H1 (cell line): ENCODE data around the gene SPAG8. TPM values are rescaled to one million over a fixed set of nuclear protein-coding genes. Genes with fewer than 3 reads are reported as not detected.
A peak's percentile ranks its signal among the peaks of the same experiment; 100 is the strongest.

Experiments used
- CTCF ChIA-PET: fragments of 300-600 bp; sonication (Branson Sonifier 250); formaldehyde crosslinking; loops from one replicate; lab custom pipeline; 2021; ENCODE audit not compliant: partially characterized antibody; lab: Charles Lee
- POLR2A ChIA-PET: fragments of 300-600 bp; sonication (Branson Sonifier 250); formaldehyde crosslinking; loops from one replicate; lab custom pipeline; 2021; ENCODE audit warnings: inconsistent platforms; ENCODE audit not compliant: partially characterized antibody; lab: Charles Lee
- DNase-seq, 2 experiments: peaks; one replicate each; pipeline versions ENCODE4 v3.0.0 to v3.0.0-alpha.2; 2010 to 2022; ENCODE audit warnings: low spot score in 2 of 2, low read depth in 1 of 2, mixed read lengths in 1 of 2
- FAIRE-seq: peaks from 2 replicates; lab custom pipeline; 2011; peaks lifted over from hg19 to GRCh38; lab: Jason Lieb, UNC
- H2AFZ ChIP-seq: 2 replicates; pipeline ENCODE4 v1.8.1; 2012; ENCODE audit warnings: low read length, inconsistent platforms
- H2AK5ac ChIP-seq: 2 replicates; pipeline ENCODE4 v1.6.1; 2013; ENCODE audit warnings: low read depth, low read length
- H2BK120ac ChIP-seq: replicated peaks from 2 replicates; pipeline ENCODE3; 2013; ENCODE audit warnings: low read depth, low read length, inconsistent platforms
- H2BK12ac ChIP-seq: 2 replicates; pipeline ENCODE4 v1.6.1; 2013; ENCODE audit warnings: low read depth, low read length
- H2BK15ac ChIP-seq: 2 replicates; pipeline ENCODE4 v1.6.1; 2013; ENCODE audit warnings: low read length
- H2BK20ac ChIP-seq: 2 replicates; pipeline ENCODE4 v1.6.1; 2013; ENCODE audit warnings: low read length
- H2BK5ac ChIP-seq: 2 replicates; pipeline ENCODE4 v1.6.1; 2013; ENCODE audit warnings: low read depth, low read length
- H3K14ac ChIP-seq: 2 replicates; pipeline ENCODE4 v1.6.1; 2013; ENCODE audit warnings: inconsistent platforms; ENCODE audit not compliant: insufficient read length
- H3K18ac ChIP-seq: 2 replicates; pipeline ENCODE4 v1.6.1; 2013; ENCODE audit warnings: low read length; ENCODE audit errors: extremely low read depth
- H3K23ac ChIP-seq: 2 replicates; pipeline ENCODE4 v1.6.1; 2013; ENCODE audit warnings: inconsistent platforms; ENCODE audit not compliant: insufficient read length
- H3K23me2 ChIP-seq: 2 replicates; pipeline ENCODE4 v1.6.1; 2013; ENCODE audit warnings: low read depth, low read length
- H3K27ac ChIP-seq: 2 replicates; pipeline ENCODE4 v1.6.1; 2011; ENCODE audit warnings: low read depth, low read length, inconsistent platforms
- H3K27me3 ChIP-seq, 4 experiments: replicated peaks in 1 of 4; 1 replicate in 1 of 4; 2 replicates in 3 of 4; pipeline versions ENCODE4 v1.6.1 to v1.8.1; 2011 to 2013; ENCODE audit warnings: low read length in 3 of 4, mild to moderate bottlenecking in 3 of 4, inconsistent platforms in 2 of 4, mixed read lengths in 2 of 4, moderate library complexity in 1 of 4; ENCODE audit not compliant: control insufficient read depth in 3 of 4, insufficient read depth in 3 of 4; ENCODE audit errors: extremely low read depth in 1 of 4
- H3K36me3 ChIP-seq, 4 experiments: 2 replicates each; pipeline versions ENCODE4 v1.6.1 to v1.8.1; 2011 to 2013; ENCODE audit warnings: mild to moderate bottlenecking in 4 of 4, low read length in 3 of 4, moderate library complexity in 2 of 4, control low read depth in 1 of 4, inconsistent platforms in 1 of 4; ENCODE audit not compliant: insufficient read depth in 4 of 4, control insufficient read depth in 2 of 4
- H3K4ac ChIP-seq: replicated peaks from 2 replicates; pipeline ENCODE3; 2013; ENCODE audit warnings: low read length, low read depth, mixed read lengths, inconsistent platforms; ENCODE audit not compliant: insufficient read length
- H3K4me1 ChIP-seq, 4 experiments: replicated peaks in 1 of 4; 1 replicate in 1 of 4; 2 replicates in 3 of 4; pipeline versions ENCODE4 v1.6.1 to v1.8.1; 2011 to 2013; ENCODE audit warnings: low read length in 3 of 4, inconsistent platforms in 2 of 4, mixed read lengths in 1 of 4; ENCODE audit not compliant: insufficient read depth in 4 of 4, control insufficient read depth in 3 of 4
- H3K4me2 ChIP-seq, 2 experiments: 2 replicates each; pipeline versions ENCODE4 v1.6.1 to v1.8.1; 2011 to 2013; ENCODE audit warnings: low read depth in 2 of 2, low read length in 2 of 2, control low read depth in 1 of 2, inconsistent platforms in 1 of 2, mild to moderate bottlenecking in 1 of 2; ENCODE audit not compliant: insufficient read depth in 1 of 2
- H3K4me3 ChIP-seq, 4 experiments: fragments of 200-600, 300-600 bp in 1 of 4; sonication (generic), shearing (Covaris generic), sonication (Bioruptor Twin) in 1 of 4; 2 replicates each; pipeline versions ENCODE4 v1.5.1 to v1.8.1; 2011 to 2016; ENCODE audit warnings: low read length in 4 of 4, low read depth in 3 of 4, control low read depth in 2 of 4, inconsistent platforms in 2 of 4, mild to moderate bottlenecking in 2 of 4, mixed read lengths in 1 of 4, moderate library complexity in 1 of 4; ENCODE audit not compliant: insufficient read depth in 2 of 4; ENCODE audit errors: extremely low read depth in 1 of 4
- H3K56ac ChIP-seq: replicated peaks from 2 replicates; pipeline ENCODE3; 2013; ENCODE audit warnings: low read depth, mild to moderate bottlenecking, mixed read lengths, low read length, inconsistent platforms; ENCODE audit not compliant: insufficient read length
- H3K79me1 ChIP-seq: 2 replicates; pipeline ENCODE4 v1.6.1; 2013; ENCODE audit warnings: low read depth, low read length, control low read depth
- H3K79me2 ChIP-seq, 2 experiments: 2 replicates each; pipeline versions ENCODE4 v1.6.1 to v1.8.1; 2012 to 2013; ENCODE audit warnings: low read length in 2 of 2, mild to moderate bottlenecking in 2 of 2, inconsistent platforms in 1 of 2; ENCODE audit not compliant: insufficient read depth in 2 of 2, control insufficient read depth in 1 of 2
- H3K9ac ChIP-seq, 4 experiments: replicated peaks in 1 of 4; 1 replicate in 1 of 4; 2 replicates in 3 of 4; pipeline versions ENCODE4 v1.6.1 to v1.8.1; 2011 to 2013; ENCODE audit warnings: low read depth in 3 of 4, low read length in 3 of 4, control low read depth in 2 of 4, mild to moderate bottlenecking in 2 of 4, moderate library complexity in 2 of 4, inconsistent platforms in 1 of 4; ENCODE audit errors: extremely low read depth in 1 of 4
- H3K9me3 ChIP-seq, 2 experiments: 2 replicates each; pipeline versions ENCODE4 v1.6.1 to v1.8.1; 2012 to 2013; ENCODE audit warnings: mild to moderate bottlenecking in 2 of 2, moderate library complexity in 2 of 2, control low read depth in 1 of 2, inconsistent platforms in 1 of 2, low read depth in 1 of 2, low read length in 1 of 2, mixed read lengths in 1 of 2; ENCODE audit not compliant: insufficient read depth in 2 of 2
- H4K20me1 ChIP-seq, 2 experiments: replicated peaks in 1 of 2; 2 replicates each; pipeline versions ENCODE3 to v1.8.1; 2011 to 2013; ENCODE audit warnings: inconsistent platforms in 2 of 2, low read length in 2 of 2, mild to moderate bottlenecking in 1 of 2; ENCODE audit not compliant: insufficient read depth in 2 of 2, control insufficient read depth in 1 of 2
- H4K5ac ChIP-seq: 2 replicates; pipeline ENCODE4 v1.6.1; 2013; ENCODE audit warnings: low read length, low read depth, mixed read lengths, inconsistent platforms; ENCODE audit not compliant: insufficient read length
- H4K8ac ChIP-seq: 2 replicates; pipeline ENCODE4 v1.8.0; 2013; ENCODE audit warnings: mild to moderate bottlenecking, moderate library complexity, low read length, inconsistent platforms; ENCODE audit not compliant: insufficient read depth; ENCODE audit errors: extremely low read depth
- H4K91ac ChIP-seq: replicated peaks from 2 replicates; pipeline ENCODE3; 2013; ENCODE audit warnings: low read length, mixed read lengths, inconsistent platforms; ENCODE audit not compliant: insufficient read length
- CTBP2 ChIP-seq: IDR thresholded peaks from 2 replicates; pipeline ENCODE4 v1.7.0; 2011; ENCODE audit warnings: borderline replicate concordance, mild to moderate bottlenecking, moderate library complexity, mixed read lengths, low read length; ENCODE audit not compliant: insufficient read depth, insufficient read length
- CTCF ChIP-seq, 3 experiments: IDR thresholded peaks; 1 replicate in 2 of 3; 2 replicates in 1 of 3; pipeline versions ENCODE4 v1.5.1 to v1.6.1; 2011; ENCODE audit warnings: low read length in 3 of 3, mild to moderate bottlenecking in 3 of 3, inconsistent platforms in 2 of 3, low read depth in 1 of 3, moderate library complexity in 1 of 3; ENCODE audit not compliant: insufficient read depth in 1 of 3; ENCODE audit errors: control extremely low read depth in 1 of 3
- EP300 ChIP-seq, 2 experiments: IDR thresholded peaks; 1 replicate in 1 of 2; 2 replicates in 1 of 2; pipeline ENCODE4 v1.6.1; 2011 to 2012; ENCODE audit warnings: low read depth in 2 of 2, low read length in 2 of 2, mild to moderate bottlenecking in 2 of 2, borderline replicate concordance in 1 of 2, inconsistent platforms in 1 of 2, moderate library complexity in 1 of 2
- HDAC2 ChIP-seq, 2 experiments: fragments of 300-600 bp in 1 of 2; sonication (generic) in 1 of 2; IDR thresholded peaks; 2 replicates each; pipeline ENCODE4 v1.6.1; 2011 to 2012; ENCODE audit warnings: low read depth in 2 of 2, low read length in 2 of 2, mild to moderate bottlenecking in 2 of 2, moderate library complexity in 2 of 2, borderline replicate concordance in 1 of 2, inconsistent platforms in 1 of 2
- KDM4A ChIP-seq: IDR thresholded peaks from one replicate; pipeline ENCODE4 v1.7.1; 2012; ENCODE audit warnings: low read depth, mild to moderate bottlenecking, moderate library complexity, low read length, inconsistent platforms; ENCODE audit not compliant: severe bottlenecking
- MAFK ChIP-seq: IDR thresholded peaks from 2 replicates; pipeline ENCODE4 v1.6.1; 2012; ENCODE audit warnings: low read depth, mild to moderate bottlenecking, improper control_type of control experiment, low read length
- SIX5 ChIP-seq: IDR thresholded peaks from 2 replicates; pipeline ENCODE4 v1.6.1; 2011; ENCODE audit warnings: mild to moderate bottlenecking, low read depth, low read length
- WGBS, 2 experiments: shearing (Covaris generic) in 1 of 2; methylation state at CpG; one replicate each; pipeline versions ENCODE4 v1.1.6 to v1.1.7; 2013 to 2015; ENCODE audit warnings: low lambda C conversion rate in 2 of 2, mixed read lengths in 2 of 2, inconsistent platforms in 1 of 2, low coverage in 1 of 2, missing lambda C conversion rate in 1 of 2; ENCODE audit not compliant: insufficient replicate concordance in 2 of 2, insufficient coverage in 1 of 2, insufficient read length in 1 of 2; ENCODE audit errors: extremely low coverage in 1 of 2, missing lambda C conversion rate in 1 of 2; 5-methylcytosine and 5-hydroxymethylcytosine counted together
- polyA plus RNA-seq, 7 experiments: library from polyadenylated mRNA; depleted of rRNA in 3 of 7; stranded (reverse) in 5 of 7; unstranded in 2 of 7; fragments of >200 nt in 5 of 7; fragments of 200-250 nt in 2 of 7; gene quantifications; 1 replicate in 5 of 7; 2 replicates in 1 of 7; 4 replicates in 1 of 7; pipeline versions ENCODE4 v1.2.1 to v1.2.3, GENCODE V29; 2011 to 2013; ENCODE audit warnings: missing spikeins in 2 of 7, mixed read lengths in 2 of 7
- total RNA-seq: library from RNA; stranded (reverse); fragmentation: NEBNext Ultra II Directional; extraction: Animal tissue kit (Norgen Biotek cat#: 25700); gene quantifications from 2 replicates; pipeline ENCODE4 v1.2.1, GENCODE V29; 2021

Gene SPAG8
- total and polyA plus RNA-seq, 2 of the 8 experiments (the other 6 are each of a cell fraction or from before 2014, with no cell fraction given) = 0.37 to 0.44 TPM

GRCh38 chr9:35814841-35815543 is 2.9 kb upstream of the SPAG8 start, which contains the start of gene HINT2:
HINT2 (minus strand) TSS chr9:35815042; CDS start chr9:35814979, 63 bp downstream.
- H4K8ac ChIP-seq = peak within 1 kb of the TSS; percentile 88; the same call in 1 of the 2 replicates
- peak within 1 kb of the TSS; percentile 61 for H4K5ac ChIP-seq
- peak within 1 kb of the TSS; percentile 91 for H3K18ac ChIP-seq
- peak within 1 kb of the TSS; percentile 75 to 78 for H3K4me2 ChIP-seq
- peak; percentile 60 for FAIRE-seq
- H2BK5ac ChIP-seq = peak within 1 kb of the TSS; percentile 96
- H2BK15ac ChIP-seq = no peak within 1 kb of the TSS
- H3K14ac ChIP-seq = no peak within 1 kb of the TSS
- H3K4ac ChIP-seq = no peak within 1 kb of the TSS
- H2BK20ac ChIP-seq = no peak within 1 kb of the TSS
- H3K23me2 ChIP-seq = peaks cover 4% of the 10 kb centered on the region
- H3K36me3 ChIP-seq = no peaks in the 10 kb centered on the region
- no peak within 1 kb of the TSS for H2BK120ac ChIP-seq
- H4K20me1 ChIP-seq = peaks cover 0 to 2% of the 10 kb centered on the region in 2 experiments
- peak within 1 kb of the TSS; percentile 73 for H2AFZ ChIP-seq
- WGBS, 2 experiments = 3% methylated on average over 28 of the region's 52 CpGs; no CpG with 5 or more reads in 1 of the 2 experiments
- peak within 1 kb of the TSS; percentile 55 for H3K56ac ChIP-seq
- peak within 1 kb of the TSS; percentile 85 for H3K27ac ChIP-seq
- no peaks in the 10 kb centered on the region for H3K79me2 ChIP-seq
- H3K4me1 ChIP-seq = peaks cover 0 to 7% (median 4%) of the 10 kb centered on the region in 4 experiments; a peak in 6 of 7 replicates
- H2BK12ac ChIP-seq = no peak within 1 kb of the TSS
- no peaks in the 10 kb centered on the region for H3K79me1 ChIP-seq
- peak within 1 kb of the TSS; percentile 72 to 98 (median 80) for H3K4me3 ChIP-seq
- no peak within 1 kb of the TSS for H3K23ac ChIP-seq
- H3K9ac ChIP-seq = peak within 1 kb of the TSS; percentile 77 to 89 (median 84)
- no peak within 1 kb of the TSS for H2AK5ac ChIP-seq
- no peaks in the 10 kb centered on the region for H3K9me3 ChIP-seq
- ChIA-PET POLR2A (interaction anchor here (0.8 to 4.5 kb wide), 21 partner anchors 8 to 150 kb away, joined by 3 to 38 read pairs (median 4); partner anchors contain the start of genes ARHGEF39, CREB3, FAM221B and GBA2), CTCF (interaction anchor here (0.6 to 6.2 kb wide), 20 partner anchors 12 to 154 kb away, joined by 3 to 115 read pairs (median 6); partner anchors contain the start of genes FAM221B, NPR2 and TMEM8B)
- H4K91ac ChIP-seq = peak within 1 kb of the TSS; percentile 30
- peak; percentile 93 to 96 for DNase-seq
- H3K27me3 ChIP-seq = peaks cover 0 to 3% (median 2%) of the 10 kb centered on the region in 4 experiments; a peak in 1 of 7 replicates
- TF ChIP-seq SIX5 (no peak), EP300 (IDR thresholded peaks at IDR 0.05; ENCODE audit: borderline replicate concordance in 1 of 2, low read depth in 2 of 2, low read length in 2 of 2) (no peak), CTBP2 (no peak), KDM4A (peak; percentile 79), MAFK (no peak), CTCF (IDR thresholded peaks at IDR 0.05; ENCODE audit: control extremely low read depth in 1 of 3, insufficient read depth in 1 of 3, low read depth in 1 of 3, low read length in 3 of 3) (no peak), HDAC2 (IDR thresholded peaks at IDR 0.05; ENCODE audit: borderline replicate concordance in 1 of 2, low read depth in 2 of 2, low read length in 2 of 2) (peak in 1 of 2 experiments; percentile 54; a peak in 1 of 4 replicates)
